Activated CD4-positive, alpha-beta T cell treated with anti-CD3 and anti-CD28 coated beads for 4 hours (primary cell): ENCODE data around the gene MEG3.

Experiments used
- DNase-seq, 2 donors: peaks; one replicate each; pipeline ENCODE4 v3.0.0-alpha.2; 2020

Gene MEG3

DNA sequence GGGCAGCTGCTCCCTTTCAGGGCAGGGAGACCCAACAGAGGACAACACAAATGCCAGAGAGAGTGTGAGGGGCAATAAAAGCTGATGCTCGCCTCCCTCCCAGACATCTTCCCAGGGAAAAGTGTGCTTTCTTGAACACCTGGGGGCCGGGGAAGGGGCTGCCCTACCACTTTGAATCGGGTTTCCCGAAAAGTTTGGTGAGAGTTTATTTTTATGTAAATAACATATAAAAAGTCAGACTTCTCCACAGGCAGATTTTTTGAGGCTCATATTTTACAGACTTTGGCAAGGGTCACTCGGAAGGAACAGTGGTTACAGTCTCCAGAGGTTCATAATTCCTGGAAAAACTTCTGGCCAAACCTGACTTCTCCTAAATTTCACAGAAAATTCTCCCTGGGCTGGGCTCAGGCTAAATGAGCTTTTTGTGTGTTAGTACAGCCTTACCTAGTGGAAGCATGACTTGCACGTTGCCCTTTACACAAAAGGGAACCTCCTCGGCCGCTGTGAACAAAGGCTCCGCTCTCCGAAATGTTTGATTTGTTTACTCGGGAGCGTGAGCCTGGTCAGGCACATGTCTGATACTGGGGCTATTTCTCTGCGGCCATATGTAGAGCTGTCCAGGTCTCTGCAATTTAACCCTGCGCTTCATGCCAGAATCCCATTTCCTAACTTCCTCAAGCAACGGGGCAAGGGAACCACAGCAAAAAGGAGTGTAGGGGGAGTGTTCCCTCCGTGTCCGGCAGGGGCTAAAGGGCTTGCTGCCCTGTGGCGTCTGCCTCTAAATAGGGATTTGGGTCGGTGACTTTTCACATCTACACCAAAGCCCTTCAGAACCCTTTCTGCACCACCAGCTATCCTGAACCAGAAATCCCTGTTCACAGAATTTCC is 74.2 kb downstream of the MEG3 start:
- DNase-seq, result no peak

DNA sequence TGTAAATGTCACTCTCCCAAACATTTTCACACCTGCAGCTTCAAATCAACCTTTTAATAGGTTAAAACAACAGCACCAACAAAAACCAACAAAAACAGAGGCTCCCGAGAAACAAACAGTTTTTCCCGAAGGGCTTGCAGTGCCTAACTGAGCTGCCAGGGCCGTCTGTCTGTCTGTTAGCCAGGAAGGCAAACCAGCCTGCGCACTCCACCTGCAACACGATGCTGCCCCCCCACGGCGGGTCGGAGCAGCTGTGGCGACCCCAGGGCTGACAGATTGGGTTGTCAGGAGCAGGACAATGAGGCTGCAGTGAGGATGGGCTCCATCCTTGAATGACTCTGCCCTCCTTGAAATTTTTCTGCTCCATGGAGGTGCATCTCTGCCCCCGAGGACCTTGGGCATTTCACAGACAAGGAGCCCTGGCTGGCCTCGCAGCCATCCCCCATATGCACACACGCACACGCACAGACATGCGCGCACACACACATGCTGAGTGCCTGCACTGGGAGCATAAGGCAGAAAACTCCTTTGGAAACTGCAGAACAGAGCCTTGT is 75.0 kb downstream of the MEG3 start:
- DNase-seq, result no peak

DNA sequence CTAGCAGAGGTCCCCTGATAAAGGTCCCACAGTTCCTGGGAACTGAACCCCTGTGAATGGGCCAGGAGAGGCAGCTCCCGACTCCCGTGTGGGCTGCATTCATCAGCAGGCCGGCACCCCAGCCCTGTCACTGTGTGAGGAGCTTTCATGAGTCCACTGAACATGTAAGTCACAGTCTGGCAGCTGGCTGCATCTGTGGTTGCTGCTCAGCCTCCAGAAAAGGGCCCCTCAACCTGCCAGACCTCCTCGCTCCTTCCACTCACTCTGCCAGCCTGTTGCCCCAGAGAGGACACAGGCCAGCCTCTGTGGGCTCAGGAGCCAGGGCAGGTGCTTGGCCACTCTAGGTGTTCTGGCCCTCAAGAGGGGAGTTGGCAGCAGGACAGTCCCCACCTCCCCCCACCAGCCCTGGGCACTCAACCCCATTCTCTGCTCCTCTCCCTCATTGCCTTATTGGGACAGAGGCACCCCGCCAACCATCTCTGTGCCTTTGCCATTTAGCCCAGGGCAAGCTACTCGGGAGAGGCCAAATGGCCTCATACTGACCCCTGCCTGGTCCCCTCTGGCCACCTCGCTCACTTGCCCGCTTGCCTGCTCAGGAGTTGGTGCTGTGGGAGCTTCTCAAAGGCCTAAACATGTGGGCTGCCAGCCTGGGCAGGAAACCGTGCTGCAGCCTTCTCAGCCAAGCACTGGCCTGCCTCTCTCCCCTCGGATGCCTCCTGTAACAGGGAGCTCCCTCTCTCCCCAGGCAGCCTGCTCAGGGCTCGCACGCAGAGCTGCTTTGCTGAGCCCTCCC is 75.7 kb downstream of the MEG3 start:
- no peak for DNase-seq

DNA sequence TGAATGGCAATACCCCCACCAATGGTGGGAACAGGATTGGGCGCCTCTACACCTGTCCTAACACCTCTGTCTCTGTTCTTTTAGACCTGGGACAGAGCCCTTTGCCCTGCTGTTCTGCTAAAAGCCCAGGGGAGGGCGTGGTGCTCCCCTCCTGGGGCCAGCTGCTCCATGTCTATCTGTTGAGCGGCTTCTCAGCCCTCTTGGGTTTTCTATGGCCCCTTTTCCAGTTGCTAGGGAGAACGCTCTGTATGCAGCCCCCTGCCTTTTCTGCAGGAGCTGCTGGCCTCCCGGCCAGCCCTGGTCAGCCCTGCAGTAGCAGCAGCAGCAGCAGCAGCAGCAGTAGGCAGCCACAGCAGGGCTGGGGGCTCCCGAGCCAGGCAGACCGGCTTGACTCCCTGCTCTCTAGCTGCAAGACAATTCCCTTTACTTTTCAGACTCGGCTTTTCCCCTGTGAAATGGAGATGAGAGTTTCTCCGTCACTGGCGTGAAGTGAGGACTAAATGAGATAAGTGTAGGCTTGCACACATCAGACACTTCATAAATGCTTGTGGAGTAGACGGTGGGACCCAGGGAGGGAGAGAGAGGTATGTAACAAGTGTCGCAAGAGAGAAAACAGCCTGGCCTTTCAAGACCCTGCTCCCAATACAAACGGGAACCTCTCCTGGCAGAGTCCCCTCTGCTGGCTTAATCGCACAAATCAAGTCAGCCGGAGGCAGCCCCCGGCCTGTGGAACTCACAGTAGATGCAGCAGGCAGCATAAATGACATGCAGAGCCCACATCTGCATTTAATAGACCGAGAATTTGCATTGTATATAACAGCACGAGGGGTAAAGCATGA is 76.6 kb downstream of the MEG3 start:
- DNase-seq, result no peak

DNA sequence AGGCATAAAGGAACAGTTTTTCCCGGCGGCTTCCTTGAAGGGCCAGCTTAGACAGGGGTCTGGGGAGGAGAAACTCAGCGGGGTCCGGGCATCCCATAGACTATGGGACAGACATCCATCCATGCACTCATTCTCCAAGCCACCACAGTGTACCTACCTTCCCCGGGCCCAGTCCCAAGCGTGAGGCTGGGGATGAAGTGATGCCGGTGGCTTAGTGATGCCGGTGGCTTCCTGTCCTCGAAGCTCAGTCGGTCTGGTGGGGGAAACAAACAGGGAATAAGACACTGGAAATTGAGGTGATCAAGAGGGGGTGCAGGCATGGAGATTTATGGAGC is 77.2 kb downstream of the MEG3 start:
- no peak for DNase-seq

DNA sequence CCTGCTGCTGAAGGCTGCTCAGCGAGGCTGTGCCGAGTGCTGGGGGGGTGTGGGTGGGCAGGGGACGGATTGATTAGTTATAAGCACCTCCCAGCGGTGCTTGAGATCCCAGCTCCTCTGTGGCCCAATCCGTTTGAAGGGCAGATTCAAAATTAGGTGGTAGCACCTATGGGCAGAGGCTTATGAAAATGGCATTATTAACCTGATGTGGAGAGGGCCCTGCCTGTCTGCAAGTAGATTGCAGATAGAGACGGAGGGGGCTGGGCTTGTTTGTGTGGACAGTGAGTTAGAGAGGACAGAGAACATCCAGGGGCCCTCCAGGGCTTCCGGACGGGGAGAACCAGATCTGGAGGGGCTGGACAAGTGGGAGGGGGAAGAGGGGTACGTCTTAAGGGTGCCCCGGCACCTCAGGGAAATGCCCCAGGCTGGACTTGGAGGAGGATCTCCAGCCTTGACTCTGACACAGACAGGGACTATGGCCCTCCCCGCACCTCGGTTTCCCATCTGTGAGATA is 77.8 kb downstream of the MEG3 start, which contains the start of gene RTL1:
Gene RTL1 (minus strand): TSS at position 51 of the 514 bp plus-strand sequence. CDS start 18,934 bp downstream, outside the sequence.
- DNase-seq, result no peak

DNA sequence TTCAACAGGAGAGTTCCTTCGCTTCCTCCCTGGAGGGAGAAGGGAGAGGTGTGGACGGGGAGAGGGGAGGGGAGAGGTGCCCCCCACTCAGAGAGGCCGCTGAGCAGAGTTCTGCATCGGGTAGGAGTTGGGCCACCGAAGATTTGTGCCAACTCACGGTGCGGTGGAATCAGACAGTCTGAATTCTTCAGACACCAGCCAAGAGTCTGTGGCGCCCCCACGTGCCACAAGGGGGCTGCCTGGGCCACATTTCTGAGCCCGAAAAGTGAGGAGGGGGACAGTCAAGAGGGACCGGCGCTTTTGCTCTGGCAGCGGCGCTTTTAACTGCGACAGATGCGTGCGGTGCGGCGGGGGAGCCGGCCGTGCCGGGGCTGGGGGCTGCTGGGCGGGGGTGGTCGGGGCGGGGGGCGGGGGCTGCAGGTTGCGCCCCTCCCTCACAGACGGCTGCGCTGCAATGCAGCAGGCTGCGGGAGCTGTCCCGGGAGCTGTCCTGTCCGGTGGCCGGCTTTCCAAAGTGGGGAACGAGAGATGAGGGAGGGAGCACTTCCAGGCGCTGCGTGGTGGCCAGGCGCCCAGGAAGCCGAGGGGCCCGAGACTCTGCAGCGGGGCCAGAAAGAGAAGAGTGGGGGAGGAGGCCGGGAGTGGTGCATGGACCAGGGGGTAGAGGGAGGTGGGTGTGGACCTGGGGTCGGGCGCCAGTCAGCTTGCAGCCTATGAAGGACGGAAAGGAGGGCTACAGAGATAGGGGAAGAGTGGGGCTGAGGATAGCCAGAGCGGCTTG is 78.6 kb downstream of the MEG3 start:
- no peak for DNase-seq

DNA sequence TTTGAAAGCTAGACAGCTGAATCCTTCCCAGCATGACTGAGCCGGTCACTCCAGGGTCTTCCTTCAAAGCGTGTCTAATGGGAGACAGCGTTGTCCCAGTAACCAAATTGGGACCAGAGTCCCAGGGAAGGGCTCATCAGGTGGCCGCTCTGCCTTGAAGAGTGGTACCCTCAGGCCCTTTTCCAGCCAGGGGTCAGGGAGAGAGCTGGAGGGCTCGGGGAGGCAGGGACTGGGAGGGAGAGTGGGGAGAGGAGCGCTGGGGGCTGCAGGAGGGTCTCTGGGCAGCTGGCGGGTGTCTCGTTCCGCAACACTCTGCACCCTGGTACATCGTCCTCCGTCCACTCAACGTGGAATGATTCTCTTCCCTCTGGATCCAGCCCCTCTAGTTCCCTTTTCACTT is 79.2 kb downstream of the MEG3 start:
- DNase-seq, result no peak

DNA sequence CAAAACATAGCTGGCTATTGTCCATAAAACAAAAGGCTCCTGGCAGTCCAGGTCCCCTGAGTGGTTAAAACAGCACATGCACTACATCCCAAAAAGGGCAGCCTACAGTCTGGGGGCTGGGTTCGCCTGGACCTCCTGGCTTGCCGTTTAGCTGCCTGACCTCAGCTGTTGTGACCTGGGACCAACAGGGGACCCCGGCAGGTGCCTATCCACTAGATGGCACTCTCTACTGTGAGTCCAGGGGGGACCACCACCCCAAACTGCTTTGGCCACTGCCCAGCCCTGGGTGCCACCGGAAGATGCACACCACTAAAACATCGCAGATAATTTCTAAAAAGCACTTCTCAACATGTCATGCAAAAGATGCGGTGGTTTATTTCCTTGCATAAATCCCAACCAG is 80.5 kb downstream of the MEG3 start:
- no peak for DNase-seq

DNA sequence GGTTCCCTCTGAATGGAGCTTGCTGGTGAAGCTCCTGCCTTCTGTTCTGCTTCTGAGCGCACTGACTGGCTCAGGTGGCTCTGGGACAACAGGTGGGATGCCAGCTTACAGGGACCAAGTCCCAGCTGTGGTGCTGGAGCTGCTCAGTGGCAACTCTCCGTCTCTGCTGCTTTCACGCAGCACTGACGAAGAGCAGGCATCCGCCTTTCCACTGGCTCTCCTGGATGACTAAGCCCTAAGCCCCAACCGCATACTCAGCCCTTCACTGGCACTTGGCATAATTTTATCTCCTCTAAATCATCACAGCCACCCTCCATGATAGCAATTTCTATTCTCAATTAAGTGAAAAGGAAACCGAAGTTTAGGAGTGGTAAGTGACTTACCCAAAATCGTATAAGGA is 81.3 kb downstream of the MEG3 start:
- no peak for DNase-seq

DNA sequence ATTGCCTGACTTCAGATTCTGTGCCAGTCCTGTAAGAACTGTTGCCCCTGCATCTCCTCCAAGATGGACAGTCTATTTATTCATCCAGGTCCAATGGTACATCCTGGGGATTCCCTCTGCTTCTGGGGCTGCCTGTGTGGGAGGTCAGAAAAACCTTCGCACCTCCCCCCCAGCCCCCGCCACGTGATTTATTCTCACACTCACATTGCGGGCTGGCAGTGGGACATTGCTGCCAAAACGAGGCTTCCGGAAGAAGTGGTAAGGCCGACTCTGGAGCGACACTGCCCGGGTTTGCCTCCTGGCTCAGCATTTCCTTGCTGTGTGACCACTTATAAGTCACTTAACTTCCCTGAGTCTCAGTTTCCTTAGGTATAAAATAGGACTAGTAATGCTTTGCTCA is 83.5 kb downstream of the MEG3 start:
- no peak for DNase-seq
